Ecto neural progenitor cell (in vitro differentiated cells): Measurements from ENCODE around the gene ETFBKMT.
A peak's percentile ranks its signal among the peaks of the same experiment; 100 is the strongest.
"Not testable (repeated sequence)": the region's sequence is repeated elsewhere in the genome, so short reads cannot be mapped to it uniquely, and the experiment has no call there.

Experiments
- DNase-seq: peaks from one replicate; pipeline ENCODE4 v3.0.0-alpha.2; 2018; ENCODE audit warnings: low spot score

ETFBKMT gene

DNA sequence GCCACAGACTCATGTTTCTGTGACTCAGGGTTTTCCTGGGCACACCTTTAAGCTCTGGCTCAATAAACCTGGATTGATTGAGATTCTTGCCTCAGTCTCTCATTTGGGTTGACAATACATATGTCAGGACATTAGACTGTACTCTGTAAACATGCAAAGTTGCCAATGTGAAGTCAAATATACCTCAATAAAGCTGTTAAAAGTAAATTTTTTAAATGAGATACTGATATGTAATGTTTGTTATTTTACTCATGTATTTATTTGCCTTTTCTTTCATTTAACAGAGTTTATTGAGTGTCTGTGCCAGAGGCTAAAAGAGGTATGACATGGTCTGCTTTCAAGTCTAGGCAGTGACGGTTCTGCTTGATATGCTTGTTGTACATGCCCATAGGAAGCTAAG is 3.7 kb upstream of the ETFBKMT start:
- DNase-seq: no peak

DNA sequence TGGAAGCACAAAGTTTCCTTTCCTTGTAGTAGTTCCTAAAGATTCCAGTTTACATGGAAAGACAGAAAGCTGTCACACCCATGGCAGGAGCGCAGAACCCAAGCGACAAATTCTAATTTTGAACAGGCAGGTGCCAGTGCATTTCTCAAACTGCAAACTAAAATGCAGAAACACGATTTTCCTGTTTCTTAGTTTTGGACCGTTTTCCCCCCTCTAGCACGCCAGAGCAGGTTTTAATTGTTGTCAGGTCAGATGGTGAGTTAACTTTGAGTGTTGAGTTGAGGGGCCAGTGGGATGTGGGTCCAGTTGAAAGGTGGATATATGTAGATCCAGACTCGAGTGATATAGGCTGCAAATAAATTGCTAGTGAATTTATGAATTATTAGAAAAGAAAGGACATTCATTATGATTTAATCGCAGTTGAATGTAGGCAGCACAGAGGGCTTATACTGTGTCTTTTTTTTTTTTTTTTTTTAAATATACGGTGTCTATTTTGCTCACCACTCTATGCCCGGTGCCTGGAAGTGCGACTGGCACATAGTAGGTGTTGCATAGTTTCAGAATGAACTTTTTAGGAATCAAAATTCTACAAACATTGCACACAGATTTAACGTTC is 909 bp upstream of the ETFBKMT start:
- no peak for DNase-seq

DNA sequence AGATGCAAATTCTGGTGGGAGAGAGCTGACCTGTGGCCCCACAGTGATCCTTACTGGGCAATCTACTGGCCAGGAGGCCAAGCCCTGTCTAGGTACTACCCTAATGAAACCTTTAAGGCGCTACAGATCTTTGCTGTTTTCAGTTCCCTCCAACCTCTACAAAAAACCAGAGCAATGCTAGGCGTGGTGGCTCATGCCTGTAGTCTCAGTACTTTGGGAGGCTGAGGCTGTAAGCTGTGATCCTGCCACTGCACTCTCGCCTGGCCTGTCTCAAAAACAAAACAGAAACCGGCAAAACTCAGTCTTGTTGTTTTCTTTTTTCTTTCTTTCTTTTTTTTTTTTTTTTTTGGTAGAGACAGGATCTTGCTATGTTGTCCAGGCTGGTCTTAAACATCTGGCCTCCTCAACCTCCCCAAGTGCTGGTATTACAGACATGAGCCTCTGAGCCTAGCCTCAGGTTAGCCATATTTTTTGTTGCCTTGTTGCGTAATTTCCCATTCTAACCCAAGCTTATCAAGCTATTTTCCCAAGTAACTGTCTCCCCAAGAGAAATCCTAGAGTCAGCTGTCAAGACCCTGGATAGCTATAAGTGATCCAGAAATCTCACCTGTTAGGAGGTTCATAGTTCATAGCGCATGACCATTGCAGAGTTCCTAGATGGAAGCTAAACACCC is 2.8 kb downstream of the ETFBKMT start:
- DNase-seq: no peak

DNA sequence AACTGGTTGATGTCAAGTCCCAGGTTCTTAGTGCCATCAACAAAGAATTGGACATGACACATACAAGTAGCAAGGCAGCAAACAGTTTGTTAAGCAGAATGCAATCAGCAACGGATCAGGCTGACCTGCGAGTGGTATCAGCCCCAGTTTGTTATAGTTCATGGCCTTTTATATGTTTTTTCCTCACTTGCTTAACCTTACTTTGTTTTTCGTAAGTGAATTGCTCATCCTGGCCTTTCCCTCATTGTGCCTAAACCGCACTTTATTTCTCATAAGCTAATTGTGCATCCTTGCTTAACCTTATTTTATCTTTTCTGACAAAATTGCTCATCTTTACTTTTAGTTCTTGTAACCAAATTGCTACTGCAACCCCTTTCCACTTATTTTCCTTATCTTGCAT is 4.1 kb downstream of the ETFBKMT start:
- DNase-seq: no peak

DNA sequence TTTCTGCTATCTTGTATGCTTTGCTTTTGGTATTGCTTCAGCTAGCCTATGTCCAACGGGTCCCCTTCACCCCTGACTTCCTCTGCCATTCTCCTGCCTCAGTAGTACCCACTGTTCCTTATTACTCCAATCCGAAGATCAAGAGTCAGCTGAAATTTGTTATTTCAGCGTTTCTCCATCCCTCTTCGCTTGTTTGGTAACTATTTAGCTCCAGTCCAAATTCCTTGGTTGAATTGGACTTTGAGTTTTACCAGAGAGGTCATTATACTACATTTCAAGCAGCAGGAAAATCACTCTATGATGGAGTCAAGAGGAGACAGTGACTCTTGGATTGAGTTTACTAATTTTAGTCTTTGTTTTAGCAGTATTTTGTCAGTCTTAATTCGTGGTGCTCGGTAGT is 4.5 kb downstream of the ETFBKMT start:
- no peak for DNase-seq

DNA sequence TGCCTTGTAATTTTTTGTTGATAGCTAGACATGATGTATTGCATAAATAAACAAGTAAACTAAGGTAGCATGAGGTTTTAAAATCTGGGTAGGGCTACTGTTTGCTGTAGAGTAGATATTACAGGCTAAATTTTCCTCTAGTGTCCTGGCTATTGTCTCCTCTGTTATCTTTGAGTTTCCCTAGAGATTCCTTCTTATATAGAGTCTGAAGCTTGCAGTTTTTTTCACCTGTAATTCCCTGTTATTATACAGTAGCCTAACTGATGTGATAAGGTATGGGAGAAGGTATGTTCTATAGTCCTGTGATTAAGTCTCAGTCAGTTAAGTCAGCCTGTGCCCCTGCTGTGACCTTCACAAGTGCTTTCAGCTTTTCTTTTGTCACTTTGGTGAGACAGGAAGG is 9.5 kb downstream of the ETFBKMT start:
- no peak for DNase-seq

DNA sequence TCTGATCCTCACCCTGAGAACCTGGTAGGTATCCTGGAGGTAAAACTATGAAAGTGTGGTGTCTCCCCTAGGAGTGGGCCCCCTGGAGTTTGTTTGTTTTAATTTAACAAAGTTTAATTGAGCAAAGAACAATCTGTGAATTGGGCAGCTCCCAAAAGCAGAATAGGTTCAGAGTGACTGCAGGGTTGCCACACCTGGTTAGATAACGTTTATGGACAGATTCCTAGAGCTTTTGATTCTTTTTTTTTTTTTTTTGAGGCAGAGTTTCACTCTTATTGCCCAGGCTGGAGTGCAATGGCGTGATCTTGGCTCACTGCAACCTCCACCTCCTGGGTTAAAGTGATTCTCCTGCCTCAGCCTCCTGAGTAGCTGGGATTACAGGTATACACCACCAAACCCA is 10.1 kb downstream of the ETFBKMT start:
- DNase-seq: not testable (repeated sequence)

DNA sequence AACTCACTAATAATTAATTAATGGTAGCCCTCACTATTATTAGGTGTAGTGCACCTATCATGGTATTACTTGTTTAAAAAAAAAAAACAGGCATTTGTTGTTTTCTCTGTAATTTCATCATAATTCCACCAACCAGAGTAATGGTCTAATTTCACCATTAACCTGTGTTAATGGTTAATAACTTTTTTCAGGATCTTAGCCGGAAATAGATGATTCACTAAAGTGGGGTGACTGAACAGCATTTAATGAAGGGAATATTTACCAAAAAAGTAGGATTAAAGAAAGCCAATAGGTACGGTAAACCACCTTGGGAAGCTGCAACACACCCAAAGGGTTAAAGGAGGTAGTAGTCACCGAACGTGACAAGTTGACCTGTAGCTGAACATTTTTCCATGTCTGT is 13.0 kb downstream of the ETFBKMT start:
- no peak for DNase-seq

DNA sequence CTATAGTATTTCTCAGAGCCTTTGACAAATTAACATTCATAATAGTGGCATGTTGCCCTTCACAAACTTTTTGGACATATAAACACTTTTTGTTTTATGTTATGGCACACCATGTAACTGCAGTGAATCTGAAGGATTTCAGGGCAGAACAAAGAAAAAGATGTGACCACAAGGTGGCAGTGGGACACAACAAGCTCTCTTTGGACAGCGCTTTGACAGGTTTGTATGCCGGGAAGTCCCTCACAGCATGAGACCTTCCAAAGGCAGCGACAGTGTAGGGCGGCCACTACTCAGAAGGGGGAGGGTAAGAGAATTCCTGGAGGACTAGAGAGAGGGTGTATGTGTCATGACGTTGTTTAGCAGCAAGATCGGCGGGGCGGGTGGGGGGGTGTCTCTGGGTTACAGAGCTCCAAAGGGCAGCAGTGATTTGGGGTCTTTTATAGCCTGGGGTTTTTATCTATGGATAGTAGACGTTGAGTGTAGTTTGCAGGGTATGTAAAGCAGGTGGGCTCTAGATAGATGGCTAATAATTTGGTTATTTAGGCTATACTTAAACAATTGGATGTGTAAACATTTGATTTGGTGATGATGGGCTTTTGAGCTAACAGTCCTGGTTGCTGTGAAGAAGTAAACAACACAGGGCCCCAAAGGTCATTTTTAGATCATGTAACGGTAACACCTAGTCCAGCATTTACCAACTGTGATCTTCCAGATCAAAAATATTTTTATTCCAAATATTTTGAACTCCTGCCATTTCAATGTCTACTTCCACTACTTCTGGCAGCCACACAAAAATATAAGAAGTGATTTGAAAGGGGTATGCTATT is 22.9 kb downstream of the ETFBKMT start:
- peak; percentile 79 for DNase-seq

DNA sequence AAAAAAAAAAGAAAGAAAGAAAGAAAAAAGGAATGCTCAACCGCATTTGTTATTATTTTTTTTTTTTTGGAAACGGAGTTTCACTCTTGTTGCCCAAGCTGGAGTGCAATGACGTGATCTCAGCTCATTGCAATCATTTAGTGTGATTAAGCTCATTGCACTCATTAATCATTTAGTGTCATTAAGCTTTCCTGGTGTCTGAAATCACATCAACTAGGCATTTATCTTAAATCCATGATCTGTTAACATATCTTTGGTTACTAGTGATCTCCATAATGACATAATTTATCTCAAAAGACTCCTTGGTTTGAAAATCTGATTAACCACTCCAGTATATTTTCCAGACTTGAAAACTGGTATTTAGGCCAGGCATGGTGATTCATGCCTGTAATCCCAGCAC is 26.3 kb downstream of the ETFBKMT start:
- DNase-seq: no peak

DNA sequence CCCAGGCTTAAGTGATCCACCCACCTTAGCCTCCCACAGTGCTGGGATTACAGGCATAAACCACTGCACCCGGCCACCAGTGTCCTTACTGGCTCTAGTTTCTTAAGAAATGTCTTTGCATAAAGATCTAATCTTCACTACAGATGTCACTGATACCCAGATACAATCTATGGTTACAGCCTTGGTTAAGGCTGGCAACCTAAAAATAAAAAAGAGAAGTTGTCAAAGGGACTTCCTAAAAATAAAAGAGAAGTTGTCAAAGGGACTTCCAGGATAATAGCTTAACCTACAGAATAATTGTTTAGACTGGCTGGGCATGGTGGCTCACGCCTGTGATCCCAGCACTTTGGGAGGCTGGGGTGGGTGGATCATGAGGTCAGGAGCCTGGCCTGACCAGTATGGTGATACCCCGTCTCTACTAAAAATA is 27.6 kb downstream of the ETFBKMT start:
- no peak for DNase-seq

DNA sequence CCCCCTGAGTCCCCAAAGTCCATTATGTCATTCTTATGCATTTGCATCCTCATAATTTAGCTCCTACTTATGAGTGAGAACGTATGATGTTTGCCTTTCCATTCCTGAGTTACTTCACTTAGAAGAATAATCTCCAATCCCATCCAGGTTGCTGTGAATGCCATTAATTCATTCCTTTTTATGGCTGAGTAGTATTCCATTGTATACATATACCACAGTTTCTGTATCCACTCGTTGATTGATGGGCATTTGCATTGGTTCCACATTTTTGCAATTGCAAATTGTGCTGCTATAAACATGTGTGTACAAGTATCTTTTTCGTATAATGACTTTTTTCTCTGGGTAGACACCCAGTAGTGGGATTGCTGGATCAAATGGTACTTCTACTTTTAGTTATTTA is 30.4 kb downstream of the ETFBKMT start:
- DNase-seq: not testable (repeated sequence)

DNA sequence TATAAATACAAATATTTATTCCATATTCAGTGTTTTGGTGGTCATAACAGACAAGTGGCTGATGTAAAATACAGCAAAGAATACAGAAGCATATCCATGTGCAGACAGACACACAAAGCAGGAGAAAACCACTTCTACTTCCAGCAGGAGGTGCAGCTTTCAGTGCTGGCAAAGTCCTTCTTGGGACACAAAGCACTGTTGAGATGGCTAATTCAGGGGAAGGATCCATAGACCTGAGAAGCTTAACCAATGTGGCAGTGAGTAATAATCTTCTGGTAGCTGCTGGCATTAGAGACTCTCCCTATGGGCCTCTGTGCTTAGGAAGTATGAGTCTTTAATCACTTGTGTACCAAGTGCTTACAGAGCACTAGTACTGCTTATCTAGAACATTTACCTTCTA is 42.6 kb downstream of the ETFBKMT start:
- DNase-seq: no peak

DNA sequence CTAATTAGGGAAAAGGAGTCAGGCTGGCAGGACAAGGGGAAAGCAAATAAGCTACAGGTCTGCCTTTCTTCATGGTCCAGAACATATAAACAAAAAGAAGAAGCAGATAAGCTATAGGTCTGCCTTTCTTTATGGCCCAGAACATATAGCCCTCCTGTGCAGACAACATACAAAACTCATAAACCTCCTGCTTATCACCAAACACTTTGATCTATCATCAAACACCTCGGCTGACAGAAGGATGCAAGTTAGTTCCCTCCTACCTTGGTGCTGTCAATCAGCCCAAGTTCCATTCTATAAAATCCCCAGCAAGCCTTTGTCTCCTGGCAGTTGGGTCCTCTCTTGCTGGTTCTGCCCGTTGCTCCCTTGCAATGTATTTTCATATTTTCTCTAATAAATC is 46.1 kb downstream of the ETFBKMT start:
- DNase-seq: no peak

DNA sequence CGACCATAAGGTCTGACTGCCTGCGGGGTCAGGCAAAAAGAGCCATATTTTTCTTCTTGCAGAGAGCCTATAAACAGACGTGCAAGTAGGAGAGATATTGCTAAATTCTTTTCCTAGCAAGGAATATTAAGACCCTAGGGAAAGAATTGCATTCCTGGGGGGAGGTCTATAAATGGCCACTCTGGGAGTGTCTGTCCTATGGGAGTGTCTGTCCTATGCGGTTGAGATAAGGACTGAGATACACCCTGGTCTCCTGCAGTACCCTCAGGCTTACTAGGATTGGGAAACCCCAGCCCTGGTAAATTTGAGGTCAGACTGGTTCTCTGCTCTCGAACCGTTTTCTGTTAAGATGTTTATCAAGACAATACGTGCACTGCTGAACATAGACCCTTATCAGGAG is 48.6 kb downstream of the ETFBKMT start:
- DNase-seq: not testable (repeated sequence)

DNA sequence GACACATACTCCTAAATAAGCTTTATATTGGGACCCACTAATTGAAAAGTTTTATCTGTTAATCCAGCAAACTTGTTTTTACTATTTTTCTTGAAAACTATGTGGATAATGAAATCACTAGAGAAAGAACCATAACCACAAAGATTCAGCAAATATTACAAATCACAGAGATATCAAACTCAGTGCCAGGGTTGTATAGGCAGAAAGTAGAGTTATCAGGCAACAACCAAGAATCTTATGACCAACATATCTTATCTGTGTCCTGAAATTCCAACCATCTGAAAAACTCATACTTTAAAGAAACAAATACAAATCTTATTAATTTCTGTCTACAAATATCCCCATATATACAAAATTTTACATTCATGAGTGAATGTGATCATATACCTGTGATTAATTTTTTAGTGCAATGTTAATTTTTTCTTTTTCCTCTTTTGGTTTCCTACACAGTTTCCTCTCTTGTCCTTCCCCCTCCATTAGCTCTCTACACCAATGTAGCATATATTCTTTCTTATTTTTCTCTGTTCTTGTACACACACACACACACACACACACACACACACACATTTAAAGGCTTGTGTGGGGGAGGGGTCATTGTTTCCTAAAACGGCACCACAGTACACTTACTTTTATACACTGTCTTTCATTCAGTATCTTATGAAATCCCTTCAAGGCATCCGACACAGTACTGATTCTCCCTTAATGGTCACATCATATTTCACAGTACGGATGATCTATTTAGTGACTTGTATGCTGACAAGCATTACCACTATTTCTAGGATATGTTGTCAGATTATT is 50.7 kb downstream of the ETFBKMT start:
- DNase-seq: no peak

DNA sequence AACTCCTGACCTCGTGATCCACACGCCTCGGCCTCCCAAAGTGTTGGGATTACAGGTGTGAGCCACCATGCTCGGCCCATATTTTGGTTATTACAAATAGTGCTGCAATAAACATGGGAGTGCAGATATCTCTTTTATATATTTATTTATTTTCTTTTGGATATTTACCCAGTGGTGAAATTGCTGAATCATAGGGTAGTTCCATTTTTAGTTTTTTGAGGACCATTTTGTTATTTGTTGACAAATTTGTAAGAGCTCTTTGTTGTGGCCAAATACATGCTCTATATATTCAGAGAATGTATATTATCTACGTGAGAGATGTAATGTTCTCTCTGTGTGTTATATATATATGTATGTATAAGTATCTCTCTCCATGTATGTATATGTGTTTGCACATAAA is 53.4 kb downstream of the ETFBKMT start:
- no peak for DNase-seq

DNA sequence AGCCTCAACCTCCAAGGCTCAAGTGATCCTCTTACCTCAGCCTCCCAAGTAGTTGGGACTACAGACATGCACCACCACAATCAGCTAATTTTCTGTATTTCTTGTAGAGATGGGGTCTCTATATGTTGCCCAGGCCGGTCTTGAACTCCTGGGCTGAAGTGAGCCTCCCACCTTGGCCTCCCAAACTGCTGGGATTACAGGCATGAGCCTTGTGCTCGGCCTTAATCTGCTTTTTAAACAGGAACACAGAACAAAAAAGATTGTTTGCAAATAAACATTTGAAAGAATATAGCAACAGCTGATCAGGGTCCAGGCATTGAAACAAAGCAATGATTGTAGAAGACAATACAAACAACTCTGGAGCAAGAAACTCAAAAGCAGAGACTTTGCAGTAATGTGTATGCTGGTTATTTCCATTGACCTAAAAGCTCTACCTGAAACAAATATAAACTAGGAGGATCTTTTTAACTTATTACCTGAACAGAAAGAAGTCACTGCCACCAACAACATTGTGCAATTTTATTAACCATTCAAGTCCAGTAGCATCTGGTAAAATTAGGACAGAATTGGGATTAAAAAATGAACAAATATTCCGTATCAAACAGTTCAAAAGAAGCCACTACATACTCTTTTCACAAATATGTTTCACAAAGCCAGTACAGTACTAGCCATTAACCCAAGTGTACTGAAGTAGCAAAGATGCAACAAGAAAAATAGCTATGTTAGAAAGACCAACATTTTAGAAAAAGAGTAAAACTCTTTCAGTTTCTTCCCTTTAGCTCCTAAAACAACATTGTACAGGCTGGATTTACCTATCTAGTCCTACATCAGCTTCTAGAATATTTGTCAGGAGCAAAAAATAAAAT is 55.2 kb downstream of the ETFBKMT start:
- no peak for DNase-seq

DNA sequence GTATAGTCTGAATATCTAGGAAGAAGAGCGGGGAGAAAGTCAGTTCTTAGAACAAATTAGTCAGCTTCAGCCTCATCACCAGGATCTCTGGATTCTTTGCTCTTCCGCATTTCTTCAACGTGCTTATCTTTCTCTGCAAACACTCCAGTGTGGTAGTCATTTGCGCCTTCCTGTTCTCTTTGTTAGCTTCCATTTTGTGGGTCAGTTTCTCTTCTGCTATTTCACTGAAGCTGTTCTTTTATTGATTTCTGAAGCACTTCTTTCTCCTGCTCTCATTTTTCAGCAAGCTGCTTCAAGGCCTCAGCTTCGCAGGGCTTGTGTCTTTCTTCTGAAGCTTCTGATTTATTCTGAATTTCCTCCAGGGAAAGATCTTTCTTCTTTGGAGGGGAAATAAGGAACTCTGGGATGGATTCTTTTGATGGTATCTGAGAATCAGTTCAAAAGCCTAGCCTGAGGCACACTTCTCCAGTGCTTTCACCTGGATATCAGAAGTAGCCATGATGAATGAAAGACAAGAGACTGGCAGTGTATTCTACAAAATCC is 55.9 kb downstream of the ETFBKMT start:
- DNase-seq: no peak

DNA sequence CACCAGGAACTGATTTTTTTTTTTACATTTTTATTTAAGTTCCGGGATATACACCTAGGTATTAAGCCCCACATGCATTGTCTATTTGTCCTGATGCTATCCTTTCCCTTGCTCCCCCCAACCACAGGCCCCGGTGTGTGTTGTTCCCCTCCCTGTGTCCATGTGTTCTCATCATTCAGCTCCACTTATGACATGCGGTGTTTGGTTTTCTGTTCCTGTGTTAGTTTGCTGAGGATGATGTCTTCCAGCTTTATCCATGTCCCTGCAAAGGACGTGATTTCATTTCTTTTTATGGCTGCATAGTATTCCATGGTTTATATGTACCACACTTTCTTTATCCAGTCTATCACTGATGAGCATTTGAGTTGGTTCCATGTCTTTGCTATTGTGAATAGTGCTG is 57.5 kb downstream of the ETFBKMT start:
- DNase-seq: not testable (repeated sequence)

DNA sequence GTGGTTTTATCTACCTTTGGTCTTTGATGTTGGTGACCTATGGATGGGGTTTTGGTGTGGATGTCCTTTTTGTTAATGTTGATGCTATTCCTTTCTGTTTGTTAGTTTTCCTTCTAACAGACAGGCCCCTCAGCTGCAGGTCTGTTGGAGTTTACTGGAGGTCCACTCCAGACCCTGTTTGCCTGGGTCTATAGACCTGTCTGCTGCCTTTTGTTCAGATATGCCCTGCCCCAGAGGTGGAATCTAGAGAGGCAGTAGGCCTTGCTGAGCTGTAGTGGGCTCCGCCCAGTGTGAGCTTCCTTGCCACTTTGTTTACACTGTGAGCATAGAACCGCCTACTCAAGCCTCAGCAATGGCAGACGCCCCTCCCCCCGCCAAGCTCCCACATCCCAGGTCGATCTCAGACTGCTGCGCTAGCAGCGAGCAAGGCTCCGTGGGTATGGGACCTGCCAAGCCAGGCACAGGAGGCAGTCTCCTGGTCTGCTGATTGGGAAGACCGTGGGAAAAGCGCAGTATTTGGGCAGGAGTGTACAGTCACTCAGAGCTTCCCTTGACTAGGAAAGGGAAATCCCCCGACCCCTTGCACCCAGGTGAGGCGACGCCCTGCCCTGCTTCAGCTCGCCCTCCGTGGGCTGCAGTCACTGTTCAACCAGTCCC is 59.2 kb downstream of the ETFBKMT start:
- not testable (repeated sequence) for DNase-seq
